Measurements from ENCODE around the gene FAM47E. TPM values are rescaled to one million over a fixed set of nuclear protein-coding genes. Genes with fewer than 3 reads are reported as not detected.

Gene FAM47E
- total and polyA plus RNA-seq, 2 of the 13 experiments (the other 11 are each of a cell fraction or from before 2014, with no cell fraction given) = 0.33 to 0.66 TPM

DNA sequence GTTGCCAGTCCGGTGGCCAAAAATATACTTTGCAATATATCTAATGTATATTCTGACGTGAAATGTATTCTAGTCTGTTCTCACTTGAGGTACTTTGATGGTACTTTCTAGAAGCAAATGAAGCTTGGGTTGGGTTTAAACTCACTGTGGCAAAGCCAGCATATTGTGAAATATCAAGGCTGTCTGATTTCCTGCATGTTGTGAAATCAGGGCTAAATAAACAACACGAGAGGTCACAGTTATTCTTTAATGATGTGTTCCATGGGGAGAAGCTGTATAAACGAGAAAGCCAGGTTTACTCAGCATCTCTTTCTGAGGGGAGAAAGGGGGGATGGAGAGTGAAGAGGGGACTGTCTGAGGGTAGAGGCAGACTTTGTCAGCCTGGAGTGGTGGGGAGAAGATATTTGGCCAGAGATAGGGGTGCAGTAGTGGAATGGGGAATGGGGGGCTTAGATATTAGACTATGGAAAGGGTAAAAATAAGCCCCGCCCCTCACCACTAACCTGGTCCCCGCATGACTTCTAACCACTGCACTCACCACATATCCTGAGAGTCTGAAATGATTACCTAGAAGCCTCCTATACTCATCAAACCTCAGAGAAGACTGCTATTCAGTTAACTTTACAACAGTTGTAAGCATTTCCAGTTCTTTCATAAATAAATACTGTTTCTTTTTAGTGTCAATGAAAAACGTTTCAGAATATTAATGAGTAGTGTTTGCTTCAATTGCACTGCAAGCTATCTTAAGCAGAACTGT lies 32.0 kb upstream of the FAM47E start (continued):
- TF ChIP-seq ZFAT (CRISPR knock-in tag; conservative IDR thresholded peaks at IDR 0.05) (no peak), CBX5 (CRISPR knock-in tag; IDR thresholded peaks at IDR 0.05; ENCODE audit: borderline replicate concordance) (no peak), ZNF17 (CRISPR knock-in tag; IDR thresholded peaks at IDR 0.05) (no peak), NFIC (IDR thresholded peaks at IDR 0.05; ENCODE audit: low read length) (peak; percentile 68), ERF (CRISPR knock-in tag; IDR thresholded peaks at IDR 0.05) (0 out of 2 replicates have a peak, but pooled peaks have one; percentile 38), IRF2 (CRISPR knock-in tag; IDR thresholded peaks at IDR 0.05) (peak; percentile 28; the same call in 1 of the 2 replicates), AKAP8 (CRISPR knock-in tag; IDR thresholded peaks at IDR 0.05) (no peak)
- TF ChIP-seq, protein P1, sequence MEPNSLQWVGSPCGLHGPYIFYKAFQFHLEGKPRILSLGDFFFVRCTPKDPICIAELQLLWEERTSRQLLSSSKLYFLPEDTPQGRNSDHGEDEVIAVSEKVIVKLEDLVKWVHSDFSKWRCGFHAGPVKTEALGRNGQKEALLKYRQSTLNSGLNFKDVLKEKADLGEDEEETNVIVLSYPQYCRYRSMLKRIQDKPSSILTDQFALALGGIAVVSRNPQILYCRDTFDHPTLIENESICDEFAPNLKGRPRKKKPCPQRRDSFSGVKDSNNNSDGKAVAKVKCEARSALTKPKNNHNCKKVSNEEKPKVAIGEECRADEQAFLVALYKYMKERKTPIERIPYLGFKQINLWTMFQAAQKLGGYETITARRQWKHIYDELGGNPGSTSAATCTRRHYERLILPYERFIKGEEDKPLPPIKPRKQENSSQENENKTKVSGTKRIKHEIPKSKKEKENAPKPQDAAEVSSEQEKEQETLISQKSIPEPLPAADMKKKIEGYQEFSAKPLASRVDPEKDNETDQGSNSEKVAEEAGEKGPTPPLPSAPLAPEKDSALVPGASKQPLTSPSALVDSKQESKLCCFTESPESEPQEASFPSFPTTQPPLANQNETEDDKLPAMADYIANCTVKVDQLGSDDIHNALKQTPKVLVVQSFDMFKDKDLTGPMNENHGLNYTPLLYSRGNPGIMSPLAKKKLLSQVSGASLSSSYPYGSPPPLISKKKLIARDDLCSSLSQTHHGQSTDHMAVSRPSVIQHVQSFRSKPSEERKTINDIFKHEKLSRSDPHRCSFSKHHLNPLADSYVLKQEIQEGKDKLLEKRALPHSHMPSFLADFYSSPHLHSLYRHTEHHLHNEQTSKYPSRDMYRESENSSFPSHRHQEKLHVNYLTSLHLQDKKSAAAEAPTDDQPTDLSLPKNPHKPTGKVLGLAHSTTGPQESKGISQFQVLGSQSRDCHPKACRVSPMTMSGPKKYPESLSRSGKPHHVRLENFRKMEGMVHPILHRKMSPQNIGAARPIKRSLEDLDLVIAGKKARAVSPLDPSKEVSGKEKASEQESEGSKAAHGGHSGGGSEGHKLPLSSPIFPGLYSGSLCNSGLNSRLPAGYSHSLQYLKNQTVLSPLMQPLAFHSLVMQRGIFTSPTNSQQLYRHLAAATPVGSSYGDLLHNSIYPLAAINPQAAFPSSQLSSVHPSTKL (CRISPR knock-in tag; IDR thresholded peaks at IDR 0.05) = peak; percentile 89
- TF ChIP-seq, protein P2, sequence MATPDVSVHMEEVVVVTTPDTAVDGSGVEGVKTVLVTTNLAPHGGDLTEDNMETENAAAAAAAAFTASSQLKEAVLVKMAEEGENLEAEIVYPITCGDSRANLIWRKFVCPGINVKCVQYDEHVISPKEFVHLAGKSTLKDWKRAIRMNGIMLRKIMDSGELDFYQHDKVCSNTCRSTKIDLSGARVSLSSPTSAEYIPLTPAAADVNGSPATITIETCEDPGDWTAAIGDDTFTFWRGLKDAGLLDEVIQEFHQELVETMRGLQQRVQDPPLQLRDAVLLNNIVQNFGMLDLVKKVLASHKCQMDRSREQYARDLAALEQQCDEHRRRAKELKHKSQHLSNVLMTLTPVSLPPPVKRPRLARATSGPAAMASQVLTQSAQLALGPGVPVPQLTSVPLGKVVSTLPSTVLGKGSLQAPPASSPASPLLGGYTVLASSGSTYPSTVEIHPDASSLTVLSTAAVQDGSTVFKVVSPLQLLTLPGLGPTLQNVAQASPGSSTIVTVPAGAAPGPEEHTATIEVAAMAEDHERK (CRISPR knock-in tag; IDR thresholded peaks at IDR 0.05; ENCODE audit: low read depth) = no peak
- TF ChIP-seq, protein P3, sequence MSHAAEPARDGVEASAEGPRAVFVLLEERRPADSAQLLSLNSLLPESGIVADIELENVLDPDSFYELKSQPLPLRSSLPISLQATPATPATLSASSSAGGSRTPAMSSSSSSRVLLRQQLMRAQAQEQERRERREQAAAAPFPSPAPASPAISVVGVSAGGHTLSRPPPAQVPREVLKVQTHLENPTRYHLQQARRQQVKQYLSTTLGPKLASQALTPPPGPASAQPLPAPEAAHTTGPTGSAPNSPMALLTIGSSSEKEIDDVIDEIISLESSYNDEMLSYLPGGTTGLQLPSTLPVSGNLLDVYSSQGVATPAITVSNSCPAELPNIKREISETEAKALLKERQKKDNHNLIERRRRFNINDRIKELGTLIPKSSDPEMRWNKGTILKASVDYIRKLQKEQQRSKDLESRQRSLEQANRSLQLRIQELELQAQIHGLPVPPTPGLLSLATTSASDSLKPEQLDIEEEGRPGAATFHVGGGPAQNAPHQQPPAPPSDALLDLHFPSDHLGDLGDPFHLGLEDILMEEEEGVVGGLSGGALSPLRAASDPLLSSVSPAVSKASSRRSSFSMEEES (CRISPR knock-in tag; IDR thresholded peaks at IDR 0.05) = 0 out of 2 replicates have a peak, but pooled peaks have one; percentile 50
- TF ChIP-seq, protein P4, sequence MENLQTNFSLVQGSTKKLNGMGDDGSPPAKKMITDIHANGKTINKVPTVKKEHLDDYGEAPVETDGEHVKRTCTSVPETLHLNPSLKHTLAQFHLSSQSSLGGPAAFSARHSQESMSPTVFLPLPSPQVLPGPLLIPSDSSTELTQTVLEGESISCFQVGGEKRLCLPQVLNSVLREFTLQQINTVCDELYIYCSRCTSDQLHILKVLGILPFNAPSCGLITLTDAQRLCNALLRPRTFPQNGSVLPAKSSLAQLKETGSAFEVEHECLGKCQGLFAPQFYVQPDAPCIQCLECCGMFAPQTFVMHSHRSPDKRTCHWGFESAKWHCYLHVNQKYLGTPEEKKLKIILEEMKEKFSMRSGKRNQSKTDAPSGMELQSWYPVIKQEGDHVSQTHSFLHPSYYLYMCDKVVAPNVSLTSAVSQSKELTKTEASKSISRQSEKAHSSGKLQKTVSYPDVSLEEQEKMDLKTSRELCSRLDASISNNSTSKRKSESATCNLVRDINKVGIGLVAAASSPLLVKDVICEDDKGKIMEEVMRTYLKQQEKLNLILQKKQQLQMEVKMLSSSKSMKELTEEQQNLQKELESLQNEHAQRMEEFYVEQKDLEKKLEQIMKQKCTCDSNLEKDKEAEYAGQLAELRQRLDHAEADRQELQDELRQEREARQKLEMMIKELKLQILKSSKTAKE (CRISPR knock-in tag; IDR thresholded peaks at IDR 0.05; ENCODE audit: borderline replicate concordance) = peak; percentile 45; the same call in 1 of the 2 replicates
- TF ChIP-seq, protein P5, sequence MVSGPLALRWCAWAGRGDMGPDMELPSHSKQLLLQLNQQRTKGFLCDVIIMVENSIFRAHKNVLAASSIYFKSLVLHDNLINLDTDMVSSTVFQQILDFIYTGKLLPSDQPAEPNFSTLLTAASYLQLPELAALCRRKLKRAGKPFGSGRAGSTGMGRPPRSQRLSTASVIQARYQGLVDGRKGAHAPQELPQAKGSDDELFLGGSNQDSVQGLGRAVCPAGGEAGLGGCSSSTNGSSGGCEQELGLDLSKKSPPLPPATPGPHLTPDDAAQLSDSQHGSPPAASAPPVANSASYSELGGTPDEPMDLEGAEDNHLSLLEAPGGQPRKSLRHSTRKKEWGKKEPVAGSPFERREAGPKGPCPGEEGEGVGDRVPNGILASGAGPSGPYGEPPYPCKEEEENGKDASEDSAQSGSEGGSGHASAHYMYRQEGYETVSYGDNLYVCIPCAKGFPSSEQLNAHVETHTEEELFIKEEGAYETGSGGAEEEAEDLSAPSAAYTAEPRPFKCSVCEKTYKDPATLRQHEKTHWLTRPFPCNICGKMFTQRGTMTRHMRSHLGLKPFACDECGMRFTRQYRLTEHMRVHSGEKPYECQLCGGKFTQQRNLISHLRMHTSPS (CRISPR knock-in tag; IDR thresholded peaks at IDR 0.05; ENCODE audit: low read depth) = no peak
- TF ChIP-seq, protein P6, sequence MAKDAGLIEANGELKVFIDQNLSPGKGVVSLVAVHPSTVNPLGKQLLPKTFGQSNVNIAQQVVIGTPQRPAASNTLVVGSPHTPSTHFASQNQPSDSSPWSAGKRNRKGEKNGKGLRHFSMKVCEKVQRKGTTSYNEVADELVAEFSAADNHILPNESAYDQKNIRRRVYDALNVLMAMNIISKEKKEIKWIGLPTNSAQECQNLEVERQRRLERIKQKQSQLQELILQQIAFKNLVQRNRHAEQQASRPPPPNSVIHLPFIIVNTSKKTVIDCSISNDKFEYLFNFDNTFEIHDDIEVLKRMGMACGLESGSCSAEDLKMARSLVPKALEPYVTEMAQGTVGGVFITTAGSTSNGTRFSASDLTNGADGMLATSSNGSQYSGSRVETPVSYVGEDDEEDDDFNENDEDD (CRISPR knock-in tag; IDR thresholded peaks at IDR 0.05; ENCODE audit: borderline replicate concordance) = no peak
